HG03097 (cell line): ENCODE measurements around the gene NEO1.
"Not testable (repeated sequence)": the region's sequence is repeated elsewhere in the genome, so short reads cannot be mapped to it uniquely, and the experiment has no call there.

Experiments
- ATAC-seq: cut with Tn5 transposase; IDR thresholded peaks from one replicate; pipeline ENCODE4 v1.9.1; 2021; ENCODE audit not compliant: unreplicated experiment, low FRiP score

NEO1 gene

GRCh38 chr15:73296609-73297353, 244.5 kb downstream of the NEO1 start:
- no peak for ATAC-seq

- no peak for ATAC-seq
These were observed 246.4 kb downstream of the NEO1 start for GRCh38 chr15:73298522-73299245.

- ATAC-seq, result not testable (repeated sequence)
These were observed 248.0 kb downstream of the NEO1 start for GRCh38 chr15:73300286-73300685.

GRCh38 chr15:73303636-73304035, 251.4 kb downstream of the NEO1 start:
- no peak for ATAC-seq

- ATAC-seq, result no peak
These were observed 253.3 kb downstream of the NEO1 start for GRCh38 chr15:73305331-73306211.

- ATAC-seq, result no peak
These were observed 256.0 kb downstream of the NEO1 start for GRCh38 chr15:73308305-73308704.

GRCh38 chr15:73313861-73314260, 261.6 kb downstream of the NEO1 start:
- ATAC-seq, result no peak

- no peak for ATAC-seq
These were observed 265.6 kb downstream of the NEO1 start for GRCh38 chr15:73317651-73318462.

GRCh38 chr15:73318463-73319351, 266.4 kb downstream of the NEO1 start:
- no peak for ATAC-seq

- ATAC-seq, result no peak
These were observed 267.4 kb downstream of the NEO1 start for GRCh38 chr15:73319460-73320245.

GRCh38 chr15:73320619-73321180, 268.4 kb downstream of the NEO1 start:
- ATAC-seq, result no peak

GRCh38 chr15:73321496-73322450, 269.5 kb downstream of the NEO1 start:
- no peak for ATAC-seq

GRCh38 chr15:73322665-73323373, 270.6 kb downstream of the NEO1 start:
- ATAC-seq, result no peak

GRCh38 chr15:73323374-73323955, 271.2 kb downstream of the NEO1 start:
- ATAC-seq, result no peak

- no peak for ATAC-seq
These were observed 271.7 kb downstream of the NEO1 start for GRCh38 chr15:73323956-73324355.

GRCh38 chr15:73324496-73325170, 272.4 kb downstream of the NEO1 start:
- no peak for ATAC-seq
